Hematopoietic multipotent progenitor cell (in vitro differentiated cells): ENCODE measurements around the gene BARHL1. TPM values are rescaled to one million over a fixed set of nuclear protein-coding genes. Genes with fewer than 3 reads are reported as not detected.

Experiments
- DNase-seq, 3 donors: peaks; one replicate each; pipeline ENCODE4 v3.0.0-alpha.2; 2011 to 2015; ENCODE audit warnings: low read depth in 2 of 3, low spot score in 2 of 3
- total RNA-seq: library from RNA; depleted of rRNA; stranded (reverse); fragments of >200 nt; gene quantifications from one replicate; pipeline ENCODE4 v1.2.3, GENCODE V29; 2012

BARHL1 gene
- total RNA-seq, 1 donor = not detected

GRCh38 chr9:132609184-132609583 lies 26.8 kb downstream of the BARHL1 start:
- DNase-seq = no peak

GRCh38 chr9:132609829-132610228 lies 27.4 kb downstream of the BARHL1 start:
- DNase-seq = no peak

GRCh38 chr9:132610661-132611060 lies 28.3 kb downstream of the BARHL1 start:
- no peak for DNase-seq

- DNase-seq = no peak
Measured at GRCh38 chr9:132614324-132614723, 31.9 kb downstream of the BARHL1 start.

- DNase-seq = no peak
Measured at GRCh38 chr9:132615774-132616173, 33.4 kb downstream of the BARHL1 start.

- DNase-seq = no peak
Measured at GRCh38 chr9:132616725-132617124, 34.3 kb downstream of the BARHL1 start.

- no peak for DNase-seq
Measured at GRCh38 chr9:132622159-132622558, 39.8 kb downstream of the BARHL1 start.

- no peak for DNase-seq
Measured at GRCh38 chr9:132626285-132626684, 43.9 kb downstream of the BARHL1 start.

- DNase-seq = no peak
Measured at GRCh38 chr9:132627106-132627505, 44.7 kb downstream of the BARHL1 start.

GRCh38 chr9:132627594-132627993 lies 45.2 kb downstream of the BARHL1 start:
- no peak for DNase-seq

- no peak for DNase-seq
Measured at GRCh38 chr9:132628746-132629145, 46.3 kb downstream of the BARHL1 start.

- DNase-seq = no peak
Measured at GRCh38 chr9:132630116-132630515, 47.7 kb downstream of the BARHL1 start.

- no peak for DNase-seq
Measured at GRCh38 chr9:132630811-132631210, 48.4 kb downstream of the BARHL1 start.

- DNase-seq = no peak
Measured at GRCh38 chr9:132631280-132631679, 48.9 kb downstream of the BARHL1 start.

- DNase-seq = no peak
Measured at GRCh38 chr9:132631685-132632084, 49.3 kb downstream of the BARHL1 start.

- no peak for DNase-seq
Measured at GRCh38 chr9:132632413-132633129, 50.2 kb downstream of the BARHL1 start.

- no peak for DNase-seq
Measured at GRCh38 chr9:132634327-132634726, 51.9 kb downstream of the BARHL1 start.

GRCh38 chr9:132637351-132637750 lies 54.9 kb downstream of the BARHL1 start:
- DNase-seq = no peak

GRCh38 chr9:132637801-132638200 lies 55.4 kb downstream of the BARHL1 start:
- no peak for DNase-seq

- DNase-seq = no peak
Measured at GRCh38 chr9:132638240-132638639, 55.8 kb downstream of the BARHL1 start.

- DNase-seq = no peak
Measured at GRCh38 chr9:132639322-132639721, 56.9 kb downstream of the BARHL1 start.
